Measurements from ENCODE around the gene PRKAA1.

DNA sequence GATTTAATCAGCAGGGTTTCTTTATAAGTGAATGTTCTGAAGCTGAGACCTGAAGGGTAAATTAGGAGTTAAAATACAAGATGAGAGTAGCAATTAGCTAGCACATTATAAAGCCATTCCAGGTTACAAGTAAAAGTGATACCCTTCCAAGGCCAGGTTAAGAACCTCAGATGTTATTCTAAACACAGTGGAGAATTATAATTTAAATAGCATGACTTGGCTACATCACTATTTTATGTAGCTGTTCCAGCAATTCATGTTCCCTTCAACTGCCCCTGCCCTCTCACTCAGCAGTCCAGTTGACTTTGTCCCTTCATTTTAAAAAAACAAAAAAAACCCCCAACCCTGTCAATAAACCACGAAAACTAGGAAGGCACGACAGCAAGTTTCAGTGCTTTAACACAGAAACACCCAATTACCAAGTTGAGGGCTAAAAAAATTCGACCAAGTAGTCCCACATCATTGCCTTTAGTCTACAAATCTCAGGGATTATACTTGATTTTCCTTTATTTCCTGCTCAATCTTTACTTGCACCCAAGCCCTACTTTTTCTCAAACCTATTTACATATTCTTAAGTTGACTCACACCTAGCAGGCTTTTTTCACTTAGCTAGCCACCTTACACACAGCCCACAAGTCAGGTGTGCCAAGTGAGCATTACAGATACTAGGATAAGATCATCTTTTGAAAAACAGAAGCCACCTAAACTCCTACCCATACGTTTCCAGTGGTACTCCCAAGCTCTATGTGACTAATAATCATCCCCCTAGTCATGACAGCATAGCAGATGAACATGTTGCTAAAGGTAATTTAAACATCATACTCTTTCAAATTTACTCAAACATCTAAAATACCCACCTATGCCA lies 33.4 kb upstream of the PRKAA1 start:
- TF ChIP-seq CTCF (IDR thresholded peaks at IDR 0.05; ENCODE audit: insufficient read depth, low read depth, low read length) (no peak), EZH2 (IDR thresholded peaks at IDR 0.05; ENCODE audit: insufficient read depth, low read length) (no peak)

Measured in astrocyte (in vitro differentiated cells and primary cell).